ENCODE results near the gene TMIGD1.
"Not testable (repeated sequence)": the region's sequence is repeated elsewhere in the genome, so short reads cannot be mapped to it uniquely, and the experiment has no call there.

DNA sequence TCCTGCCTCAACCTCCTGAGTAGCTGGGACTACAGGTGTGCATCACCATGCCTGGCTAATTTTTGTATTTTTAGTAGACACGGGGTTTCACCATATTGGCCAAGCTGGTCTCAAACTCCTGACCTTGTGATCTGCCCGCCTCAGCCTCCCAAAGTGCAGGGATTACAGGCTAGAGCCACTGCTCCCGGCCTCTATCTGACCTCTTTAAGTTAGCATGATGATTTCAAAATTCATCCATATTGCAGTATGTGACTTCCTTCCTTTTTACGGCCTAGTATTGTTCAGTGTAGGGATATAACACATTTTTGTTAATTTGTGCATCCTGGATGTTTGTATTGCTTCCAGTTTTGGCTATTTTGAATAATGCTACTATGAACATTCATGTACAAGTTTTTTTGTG, 17.4 kb upstream of the TMIGD1 start:
- TF ChIP-seq, protein P1, sequence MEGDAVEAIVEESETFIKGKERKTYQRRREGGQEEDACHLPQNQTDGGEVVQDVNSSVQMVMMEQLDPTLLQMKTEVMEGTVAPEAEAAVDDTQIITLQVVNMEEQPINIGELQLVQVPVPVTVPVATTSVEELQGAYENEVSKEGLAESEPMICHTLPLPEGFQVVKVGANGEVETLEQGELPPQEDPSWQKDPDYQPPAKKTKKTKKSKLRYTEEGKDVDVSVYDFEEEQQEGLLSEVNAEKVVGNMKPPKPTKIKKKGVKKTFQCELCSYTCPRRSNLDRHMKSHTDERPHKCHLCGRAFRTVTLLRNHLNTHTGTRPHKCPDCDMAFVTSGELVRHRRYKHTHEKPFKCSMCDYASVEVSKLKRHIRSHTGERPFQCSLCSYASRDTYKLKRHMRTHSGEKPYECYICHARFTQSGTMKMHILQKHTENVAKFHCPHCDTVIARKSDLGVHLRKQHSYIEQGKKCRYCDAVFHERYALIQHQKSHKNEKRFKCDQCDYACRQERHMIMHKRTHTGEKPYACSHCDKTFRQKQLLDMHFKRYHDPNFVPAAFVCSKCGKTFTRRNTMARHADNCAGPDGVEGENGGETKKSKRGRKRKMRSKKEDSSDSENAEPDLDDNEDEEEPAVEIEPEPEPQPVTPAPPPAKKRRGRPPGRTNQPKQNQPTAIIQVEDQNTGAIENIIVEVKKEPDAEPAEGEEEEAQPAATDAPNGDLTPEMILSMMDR (IDR thresholded peaks at IDR 0.05) = not testable (repeated sequence)
- not testable (repeated sequence) for TF ChIP-seq EZH2 (IDR thresholded peaks at IDR 0.05)

All from neural progenitor cell (in vitro differentiated cells).